H54 (cell line): ENCODE measurements around the gene CIITA.
A peak's percentile ranks its signal among the peaks of the same experiment; 100 is the strongest.

Source experiments
- DNase-seq: peaks from one replicate; pipeline ENCODE4 v3.0.0; 2011; ENCODE audit warnings: low spot score, mixed read lengths; ENCODE audit not compliant: insufficient read length
- FAIRE-seq: peaks from 3 replicates; lab custom pipeline; 2011; peaks lifted over from hg19 to GRCh38; lab: Jason Lieb, UNC
- POLR2A ChIP-seq: IDR thresholded peaks from 2 replicates; pipeline ENCODE4 v1.6.1; 2011; ENCODE audit warnings: low read depth, mild to moderate bottlenecking, low read length

Gene CIITA

DNA sequence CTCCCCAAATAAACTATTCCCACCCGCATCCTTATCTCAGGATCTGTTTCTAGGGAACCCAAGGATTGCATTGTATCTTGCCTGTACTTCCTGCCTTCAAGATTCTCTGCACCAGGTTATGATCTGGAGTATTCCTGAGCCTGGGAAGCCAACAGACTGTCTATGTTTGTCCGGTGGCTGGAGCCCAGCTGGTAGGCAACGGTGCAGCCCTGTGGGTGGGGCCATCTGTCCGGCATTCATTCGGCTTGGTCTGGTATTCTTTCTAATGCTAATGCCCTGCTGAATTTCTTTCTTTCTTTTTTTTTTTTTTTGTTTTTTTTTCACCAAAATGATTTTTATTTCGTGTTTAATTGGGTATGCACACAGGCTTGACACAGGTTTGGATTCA is 37.7 kb upstream of the CIITA start:
- FAIRE-seq (no peak), DNase-seq (no peak)
- no peak for TF ChIP-seq POLR2A

DNA sequence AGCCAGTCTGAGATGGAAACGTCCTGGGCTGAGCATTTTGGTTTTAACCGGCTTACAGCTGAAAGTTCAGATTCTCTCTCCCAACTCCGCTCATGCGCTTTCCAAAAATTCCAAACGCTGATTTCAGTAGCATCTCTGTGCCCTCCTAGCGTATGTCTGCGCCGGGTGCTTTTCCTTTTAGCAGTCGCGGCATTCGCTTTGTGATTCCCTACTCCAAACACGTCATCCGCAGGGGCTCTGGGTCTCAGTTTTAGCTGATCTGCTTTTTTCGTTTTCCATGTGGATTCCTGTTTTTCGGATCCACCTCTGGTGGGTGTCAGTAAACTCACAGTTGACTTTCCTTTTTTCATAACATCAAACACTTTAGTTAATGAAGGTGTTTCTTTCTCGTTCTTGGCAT is 36.3 kb upstream of the CIITA start:
- no peak for TF ChIP-seq POLR2A
- DNase-seq = no peak
- FAIRE-seq = no peak

DNA sequence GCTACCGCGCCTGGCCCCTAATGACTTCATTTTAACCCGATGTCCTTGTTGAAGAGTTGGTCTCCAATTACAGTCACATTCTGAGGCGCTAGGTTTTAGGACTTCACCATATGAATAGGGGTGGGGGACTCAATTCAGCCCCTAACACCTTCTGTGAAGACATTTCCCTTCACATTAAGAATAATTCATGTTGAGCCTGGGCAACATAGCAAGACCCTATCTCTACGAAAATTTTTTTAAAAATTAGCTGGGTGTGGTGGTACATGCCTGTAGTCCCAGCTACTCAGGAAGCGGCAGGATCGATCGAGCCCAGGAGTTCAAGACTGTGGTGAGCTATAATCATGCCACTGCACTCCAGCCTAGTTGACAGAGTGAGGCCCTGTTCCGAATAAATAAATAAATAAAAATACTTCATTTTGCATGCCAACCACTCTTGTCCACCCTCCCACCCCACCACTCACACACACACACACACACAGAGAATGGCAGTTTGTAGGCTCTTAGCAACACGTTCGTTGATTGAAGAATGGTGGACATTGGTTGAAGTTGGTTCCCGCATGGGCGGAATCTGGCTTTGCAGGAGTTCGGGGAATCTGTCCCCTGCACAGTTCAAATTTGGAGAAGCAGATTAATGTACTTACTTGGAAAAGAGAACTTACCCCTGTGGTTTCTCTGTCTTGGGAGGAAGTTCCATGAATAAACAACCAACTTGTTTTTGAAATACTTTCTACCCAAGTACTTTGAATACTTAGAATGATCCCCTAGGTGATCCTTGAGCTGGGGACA is 30.6 kb upstream of the CIITA start:
- no peak for DNase-seq
- FAIRE-seq = no peak
- TF ChIP-seq POLR2A = no peak

DNA sequence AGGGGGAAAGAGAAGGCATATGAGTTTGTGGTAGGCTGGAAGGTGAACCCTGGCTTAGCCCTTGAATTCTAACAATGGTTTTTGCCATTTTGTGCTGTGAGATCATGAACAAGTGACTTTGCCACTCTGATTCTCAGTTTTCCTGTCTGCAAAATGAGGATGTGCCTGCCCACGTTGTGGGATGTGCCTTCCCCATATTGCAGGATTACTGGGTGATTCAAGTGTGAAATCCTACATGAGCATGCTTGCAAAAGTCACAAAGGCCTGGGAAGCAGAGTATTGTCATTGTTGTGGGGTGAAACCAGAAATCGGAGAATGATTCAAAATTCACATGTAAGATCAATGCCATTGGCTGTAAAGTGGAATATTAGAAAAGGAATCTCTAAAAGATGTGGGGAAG is 29.8 kb upstream of the CIITA start:
- DNase-seq = no peak
- FAIRE-seq = no peak
- no peak for TF ChIP-seq POLR2A

DNA sequence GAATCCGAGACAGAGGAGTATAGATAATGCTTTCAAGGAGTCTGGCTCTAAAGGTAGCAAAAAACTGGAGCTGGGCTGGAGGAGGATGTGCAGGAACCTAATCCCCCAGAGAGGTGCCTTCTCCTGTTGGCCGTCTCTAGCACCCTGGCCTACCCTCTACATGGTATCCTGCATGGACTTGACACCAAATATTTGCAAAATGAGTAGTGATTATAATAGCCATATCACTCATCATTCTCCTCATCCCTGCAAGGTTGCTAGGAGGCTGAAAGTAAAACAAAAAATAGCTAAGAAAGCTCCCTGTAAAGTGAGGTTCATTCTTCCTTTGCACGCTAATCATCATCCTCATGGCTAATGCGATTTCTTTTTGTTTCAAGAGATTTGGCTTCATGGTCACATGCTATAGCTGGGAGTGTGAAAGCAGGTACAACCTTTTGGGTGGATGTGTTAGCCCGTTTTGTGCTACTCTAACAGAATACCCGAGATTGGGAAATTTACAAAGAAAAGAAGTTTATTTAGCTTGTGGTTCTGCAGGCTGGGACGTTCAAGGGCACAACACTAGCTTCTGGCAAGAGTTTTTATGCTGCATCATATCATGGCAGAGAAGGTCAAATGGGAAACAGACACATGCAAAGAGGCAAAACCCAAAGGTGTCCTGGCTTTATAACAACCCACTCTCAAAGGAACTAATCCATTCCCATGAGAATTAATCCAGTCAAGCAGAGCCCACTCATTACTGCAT is 27.1 kb upstream of the CIITA start:
- FAIRE-seq = no peak
- no peak for TF ChIP-seq POLR2A
- DNase-seq = no peak

DNA sequence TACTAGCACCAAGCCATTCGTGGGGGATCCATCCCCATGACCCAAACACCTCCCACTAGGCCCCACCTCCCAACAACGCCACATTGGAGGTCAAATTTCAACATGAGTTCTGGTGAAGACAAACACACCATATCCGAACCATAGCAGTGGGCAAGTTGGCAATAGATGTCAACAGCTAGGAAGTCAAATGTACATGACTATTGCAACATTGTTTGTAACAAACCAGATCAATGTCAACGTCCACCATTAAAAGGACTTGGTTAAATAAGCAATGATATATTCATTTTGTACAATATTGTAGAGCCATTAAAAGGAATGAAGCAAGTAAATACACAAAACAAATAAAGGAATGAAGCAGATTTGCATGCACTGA is 26.5 kb upstream of the CIITA start:
- FAIRE-seq (no peak), DNase-seq (no peak)
- TF ChIP-seq POLR2A = no peak

DNA sequence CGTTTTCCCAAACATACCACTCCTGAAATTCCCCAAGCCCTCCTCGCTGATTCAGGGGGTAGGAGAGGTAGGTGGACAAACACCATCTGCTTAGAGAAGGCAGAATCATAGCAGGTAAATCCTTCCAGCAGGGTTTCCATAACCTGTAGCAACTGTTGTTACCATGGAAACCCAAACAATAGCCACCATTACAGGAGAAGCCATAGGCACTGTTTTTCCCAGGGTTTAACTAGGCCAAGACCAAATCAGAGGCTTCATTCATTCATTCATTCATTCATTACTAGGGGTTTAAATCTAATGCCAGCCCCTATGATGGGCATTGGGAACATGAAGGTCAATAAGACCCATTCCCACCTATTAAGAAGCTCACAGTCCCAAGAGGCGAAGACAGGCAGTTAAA is 25.5 kb upstream of the CIITA start:
- DNase-seq = no peak
- no peak for TF ChIP-seq POLR2A
- FAIRE-seq = no peak

DNA sequence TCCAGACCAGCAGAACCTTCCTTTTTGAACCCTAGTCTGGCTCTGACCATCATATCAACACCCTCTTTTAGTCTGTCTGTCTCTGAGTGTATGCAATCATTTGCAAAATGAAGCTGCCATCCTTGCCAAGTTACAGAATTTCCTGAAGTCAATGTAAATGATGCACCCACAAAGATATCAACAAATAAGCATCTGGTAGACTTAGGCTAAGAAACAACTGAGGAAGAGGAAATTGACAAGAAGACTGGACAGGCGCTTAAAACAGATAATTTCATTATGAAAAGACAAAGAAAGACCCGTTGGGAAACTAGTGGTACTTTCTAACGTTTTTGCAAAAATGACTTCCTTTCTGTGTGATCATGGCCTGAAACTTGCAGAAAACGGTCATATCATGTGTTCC is 24.7 kb upstream of the CIITA start:
- FAIRE-seq = no peak
- TF ChIP-seq POLR2A = no peak
- no peak for DNase-seq

DNA sequence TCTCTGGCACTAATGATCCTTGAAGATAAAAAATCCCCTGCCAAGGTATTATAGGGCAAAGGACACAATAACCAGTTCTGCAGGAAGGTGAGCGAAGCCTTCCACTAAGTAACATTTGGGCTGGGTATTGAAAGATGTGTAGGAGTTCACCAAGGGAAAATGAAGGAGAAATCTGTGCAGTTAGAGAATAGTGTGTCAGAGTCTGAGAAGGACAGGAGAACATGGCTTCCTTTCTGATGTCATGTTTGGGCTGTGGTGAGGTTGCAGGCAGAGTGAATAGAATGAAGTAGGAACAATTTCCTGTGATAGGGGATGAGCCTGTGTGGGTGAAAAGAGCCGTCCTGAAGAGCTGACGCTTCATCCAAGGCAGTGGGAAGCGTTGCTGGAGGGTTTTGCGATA is 24.1 kb upstream of the CIITA start:
- FAIRE-seq (no peak), DNase-seq (no peak)
- no peak for TF ChIP-seq POLR2A

DNA sequence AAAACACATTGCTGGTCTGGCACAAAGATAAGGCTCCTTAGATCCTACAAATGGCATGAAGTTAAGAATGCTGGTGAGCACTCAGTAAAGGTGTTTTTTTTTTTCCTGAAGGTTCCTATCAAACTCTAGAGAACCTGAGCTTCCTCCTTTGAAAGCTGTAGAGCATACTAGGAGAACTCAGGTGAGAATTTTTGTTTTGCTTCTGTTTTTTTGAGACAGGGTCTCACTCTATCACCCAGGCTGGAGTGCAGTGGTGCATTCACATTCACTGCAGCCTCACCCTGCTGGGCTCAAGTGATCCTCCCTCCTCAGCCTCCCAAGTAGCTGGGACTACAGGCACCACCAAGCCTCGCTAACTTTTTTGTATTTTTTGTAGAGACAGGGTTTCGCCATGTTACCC is 21.0 kb upstream of the CIITA start:
- FAIRE-seq (no peak), DNase-seq (no peak)
- TF ChIP-seq POLR2A = no peak

DNA sequence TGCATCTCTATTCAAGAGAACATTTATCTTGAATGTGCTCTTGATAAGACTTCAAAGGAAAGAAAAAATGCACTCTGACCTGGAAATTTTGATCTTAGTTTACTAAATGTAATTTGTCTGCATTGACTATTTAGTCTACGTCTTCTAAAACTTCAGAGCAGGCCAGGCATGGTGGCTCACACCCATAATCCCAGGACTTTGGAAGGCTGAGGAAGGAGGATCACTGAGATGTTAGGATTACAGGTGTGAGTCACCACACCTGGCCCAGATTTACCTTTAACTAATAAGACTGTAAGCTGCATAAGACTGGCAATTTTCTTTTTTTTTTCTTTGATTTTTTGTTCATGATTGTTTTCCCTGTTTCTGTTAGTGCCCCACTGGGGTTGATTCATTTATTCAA is 18.8 kb upstream of the CIITA start:
- FAIRE-seq = no peak
- no peak for DNase-seq
- no peak for TF ChIP-seq POLR2A

DNA sequence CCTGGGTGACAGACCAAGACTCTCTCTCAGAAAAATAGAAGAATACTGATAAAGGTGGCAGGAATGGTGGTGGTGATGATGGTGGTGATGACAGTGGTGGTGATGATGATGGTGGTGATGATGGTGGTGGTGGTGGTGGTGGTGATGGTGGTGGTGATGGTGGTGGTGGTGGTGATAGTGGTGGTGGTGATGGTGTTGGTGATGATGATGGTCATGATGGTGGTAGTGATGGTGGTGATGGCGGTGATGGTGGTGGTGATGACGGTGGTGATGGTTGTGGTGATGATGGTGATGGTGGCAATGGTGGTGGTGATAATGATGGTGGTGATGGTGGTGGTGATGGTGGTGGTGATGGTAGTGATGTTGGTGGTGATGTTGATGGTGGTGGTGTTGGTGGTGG is 18.0 kb upstream of the CIITA start:
- FAIRE-seq (no peak), DNase-seq (no peak)
- no peak for TF ChIP-seq POLR2A

DNA sequence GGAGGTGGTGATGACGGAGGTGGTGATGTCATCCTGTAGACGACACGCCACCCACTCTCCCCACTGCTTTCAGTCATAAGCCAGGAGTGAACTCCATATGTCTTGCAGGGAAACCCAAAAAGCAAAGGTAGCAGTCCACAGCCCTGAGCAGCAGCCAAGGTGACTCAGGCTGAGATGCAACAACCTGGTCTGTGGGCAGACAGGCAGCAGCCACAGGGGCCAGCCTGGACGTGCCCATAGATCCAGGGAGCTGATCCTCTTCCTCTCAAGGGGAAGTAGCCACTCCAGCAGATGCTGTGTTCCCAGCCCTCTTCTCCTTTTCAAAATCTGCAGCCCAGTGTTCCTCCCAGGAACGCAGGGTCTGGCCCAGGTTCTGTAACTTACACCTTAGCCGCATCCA is 17.3 kb upstream of the CIITA start:
- FAIRE-seq = no peak
- TF ChIP-seq POLR2A = 0 out of 2 replicates have a peak, but pooled peaks have one; percentile 9
- DNase-seq = no peak

DNA sequence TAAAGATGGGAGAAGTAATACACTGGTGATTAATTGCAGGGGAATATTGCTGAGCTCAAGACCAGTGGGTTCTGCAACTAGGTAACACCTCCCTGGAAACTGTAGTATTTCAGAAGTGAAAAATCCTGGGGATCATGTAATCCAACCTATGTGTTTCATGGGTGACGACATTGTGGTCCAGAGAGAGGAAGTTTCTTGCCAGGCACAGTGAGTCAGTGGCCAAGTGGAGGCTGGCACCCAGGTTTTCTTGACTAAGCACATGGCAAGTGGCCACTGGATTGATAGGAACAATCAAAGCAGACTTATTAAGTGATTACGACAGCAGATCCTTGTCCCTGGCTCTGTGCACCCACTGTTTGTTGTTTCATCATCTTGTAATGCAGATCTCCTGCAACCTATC is 14.6 kb upstream of the CIITA start:
- FAIRE-seq (peak; percentile 97), DNase-seq (peak; percentile 62)
- no peak for TF ChIP-seq POLR2A
